H9 (cell line): ENCODE data around the gene ABCE1. TPM values are rescaled to one million over a fixed set of nuclear protein-coding genes. Genes with fewer than 3 reads are reported as not detected.

Experiments
- DNase-seq: peaks from one replicate; pipeline ENCODE4 v3.0.0-alpha.2; 2017
- H2AFZ ChIP-seq: one replicate; pipeline ENCODE4 v1.6.1; 2013; ENCODE audit warnings: mild to moderate bottlenecking, low read length, control low read depth, moderate library complexity
- H2AK5ac ChIP-seq: 2 replicates; pipeline ENCODE4 v1.6.1; 2013; ENCODE audit warnings: low read length, control low read depth, mixed read lengths; ENCODE audit not compliant: insufficient read length
- H2BK120ac ChIP-seq: one replicate; pipeline ENCODE4 v1.6.1; 2013; ENCODE audit warnings: low read depth, mild to moderate bottlenecking, low read length, control low read depth, inconsistent platforms; ENCODE audit not compliant: poor library complexity, severe bottlenecking
- H2BK12ac ChIP-seq: 2 replicates; pipeline ENCODE4 v1.6.1; 2013; ENCODE audit warnings: low read length, control low read depth, mixed read lengths, low read depth; ENCODE audit not compliant: insufficient read length
- H2BK15ac ChIP-seq: 2 replicates; pipeline ENCODE4 v1.6.1; 2013; ENCODE audit warnings: low read depth, low read length, control low read depth
- H2BK20ac ChIP-seq: one replicate; pipeline ENCODE4 v1.6.1; 2013; ENCODE audit warnings: low read depth, mild to moderate bottlenecking, low read length, control low read depth, inconsistent platforms; ENCODE audit not compliant: poor library complexity, severe bottlenecking
- H2BK5ac ChIP-seq: 2 replicates; pipeline ENCODE4 v1.6.1; 2013; ENCODE audit warnings: low read length, control low read depth, mixed read lengths; ENCODE audit not compliant: insufficient read length
- H3K14ac ChIP-seq: 2 replicates; pipeline ENCODE4 v1.6.1; 2013; ENCODE audit warnings: low read length, control low read depth; ENCODE audit not compliant: insufficient read depth
- H3K18ac ChIP-seq: 2 replicates; pipeline ENCODE4 v1.6.1; 2013; ENCODE audit warnings: low read depth, mild to moderate bottlenecking, mixed read lengths, low read length, control low read depth; ENCODE audit not compliant: insufficient read length
- H3K23ac ChIP-seq: 2 replicates; pipeline ENCODE4 v1.6.1; 2013; ENCODE audit warnings: low read length, control low read depth, mixed read lengths, low read depth; ENCODE audit not compliant: insufficient read length
- H3K23me2 ChIP-seq: 2 replicates; pipeline ENCODE4 v1.6.1; 2013; ENCODE audit warnings: low read depth, mild to moderate bottlenecking, mixed read lengths, low read length, control low read depth; ENCODE audit not compliant: insufficient read length, poor library complexity, severe bottlenecking
- H3K27ac ChIP-seq: 2 replicates; pipeline ENCODE4 v1.5.1; 2013; ENCODE audit warnings: low read length, control low read depth, mixed read lengths, low read depth; ENCODE audit not compliant: insufficient read length
- H3K27me3 ChIP-seq: 2 replicates; pipeline ENCODE4 v1.6.1; 2013; ENCODE audit warnings: low read length, control low read depth, inconsistent platforms; ENCODE audit not compliant: insufficient read depth
- H3K4ac ChIP-seq: 2 replicates; pipeline ENCODE4 v1.6.1; 2013; ENCODE audit warnings: low read depth, mild to moderate bottlenecking, control low read depth, inconsistent platforms, low read length, moderate library complexity
- H3K4me1 ChIP-seq: 2 replicates; pipeline ENCODE4 v1.6.1; 2013; ENCODE audit warnings: low read length, control low read depth, inconsistent platforms; ENCODE audit not compliant: insufficient read depth
- H3K4me2 ChIP-seq: 2 replicates; pipeline ENCODE4 v1.6.1; 2013; ENCODE audit warnings: low read length, control low read depth, mixed read lengths; ENCODE audit not compliant: insufficient read length, insufficient read depth
- H3K56ac ChIP-seq: 2 replicates; pipeline ENCODE4 v1.6.1; 2013; ENCODE audit warnings: low read depth, mild to moderate bottlenecking, mixed read lengths, low read length, control low read depth; ENCODE audit not compliant: insufficient read length
- H3K79me1 ChIP-seq: 2 replicates; pipeline ENCODE4 v1.6.1; 2013; ENCODE audit warnings: low read depth, mild to moderate bottlenecking, moderate library complexity, low read length, control low read depth, inconsistent platforms; ENCODE audit not compliant: insufficient read depth, poor library complexity, severe bottlenecking
- H3K79me2 ChIP-seq: 2 replicates; pipeline ENCODE4 v1.6.1; 2013; ENCODE audit warnings: low read length, control low read depth, inconsistent platforms; ENCODE audit not compliant: insufficient read depth
- H3K9ac ChIP-seq: 2 replicates; pipeline ENCODE4 v1.6.1; 2013; ENCODE audit warnings: low read length, control low read depth, mixed read lengths; ENCODE audit not compliant: insufficient read length; ENCODE audit errors: extremely low read depth
- H3K9me3 ChIP-seq: one replicate; pipeline ENCODE4 v1.6.1; 2013; ENCODE audit warnings: low read depth, low read length, inconsistent platforms; ENCODE audit not compliant: control insufficient read depth
- H3T11ph ChIP-seq: one replicate; pipeline ENCODE4 v1.6.1; 2013; ENCODE audit warnings: mild to moderate bottlenecking, low read length, control low read depth, inconsistent platforms
- H4K20me1 ChIP-seq: one replicate; pipeline ENCODE4 v1.6.1; 2013; ENCODE audit not compliant: control insufficient read depth, insufficient read length, insufficient read depth
- H4K5ac ChIP-seq: 2 replicates; pipeline ENCODE4 v1.6.1; 2013; ENCODE audit warnings: low read depth, mild to moderate bottlenecking, mixed read lengths, low read length, control low read depth; ENCODE audit not compliant: insufficient read length
- H4K8ac ChIP-seq: replicated peaks from 2 replicates; pipeline ENCODE4 v1.6.1; 2013; ENCODE audit warnings: low read length, control low read depth, mixed read lengths, low read depth; ENCODE audit not compliant: insufficient read length
- H4K91ac ChIP-seq: 2 replicates; pipeline ENCODE4 v1.6.1; 2013; ENCODE audit warnings: low read depth, mild to moderate bottlenecking, moderate library complexity, mixed read lengths, low read length, control low read depth; ENCODE audit not compliant: insufficient read length
- H3K27ac Mint-ChIP-seq, 3 experiments: 2 replicates in 2 of 3; 3 replicates in 1 of 3; pipeline ENCODE4 v1.8.0; 2020 to 2021; ENCODE audit warnings: mixed read lengths in 3 of 3, mild to moderate bottlenecking in 1 of 3, moderate library complexity in 1 of 3
- H3K27me3 Mint-ChIP-seq: 2 replicates; pipeline ENCODE4 v1.8.0; 2021; ENCODE audit warnings: low read depth, mild to moderate bottlenecking, moderate library complexity, mixed read lengths
- H3K36me3 Mint-ChIP-seq, 3 experiments: 2 replicates in 2 of 3; 3 replicates in 1 of 3; pipeline ENCODE4 v1.8.0; 2020 to 2021; ENCODE audit warnings: low read depth in 3 of 3, mixed read lengths in 3 of 3; ENCODE audit not compliant: insufficient read depth in 1 of 3
- H3K4me1 Mint-ChIP-seq, 2 experiments: 2 replicates each; pipeline ENCODE4 v1.8.0; 2020; ENCODE audit warnings: mixed read lengths in 2 of 2
- H3K4me3 Mint-ChIP-seq, 2 experiments: 2 replicates in 1 of 2; 3 replicates in 1 of 2; pipeline ENCODE4 v1.8.0; 2020 to 2021; ENCODE audit warnings: mild to moderate bottlenecking in 2 of 2, mixed read lengths in 2 of 2, moderate library complexity in 1 of 2
- H3K9me3 Mint-ChIP-seq, 2 experiments: 2 replicates in 1 of 2; 3 replicates in 1 of 2; pipeline ENCODE4 v1.8.0; 2020; ENCODE audit warnings: mild to moderate bottlenecking in 2 of 2, mixed read lengths in 2 of 2, moderate library complexity in 1 of 2
- WGBS: extraction: QIAGEN DNeasy Blood & Tissue Kit; methylation state at CpG from one replicate; pipeline ENCODE4 v1.1.7; 2013; ENCODE audit warnings: missing lambda C conversion rate, low lambda C conversion rate, mixed read lengths; ENCODE audit not compliant: insufficient read length; ENCODE audit errors: extremely low coverage; 5-methylcytosine and 5-hydroxymethylcytosine counted together
- total RNA-seq: library from RNA; stranded (reverse); gene quantifications from 2 replicates; pipeline ENCODE4 v1.2.1, GENCODE V29; 2021
- TF ChIP-seq, protein P1 (sequence below): fragments of 200-600 bp; sonication (generic); conservative IDR thresholded peaks from 3 replicates; pipeline ENCODE4 v1.8.0; 2021; ENCODE audit warnings: antibody characterized with exemption, mild to moderate bottlenecking

The ABCE1 gene
- total RNA-seq, 1 experiment from 2014 or later = 112 TPM

GRCh38 chr4:145176641-145177432 is 78.7 kb downstream of the ABCE1 start:
- Histone ChIP-seq H3K14ac (no peak overlapping the region), H3K9ac (no peak overlapping the region)

More at GRCh38 chr4:145176641-145177432, 78.7 kb downstream of the ABCE1 start:
- WGBS = no CpG with 5 or more reads among the region's 9 CpGs
- Histone ChIP-seq H3K27ac (no peak overlapping the region), H2AK5ac (no peak overlapping the region), H3K56ac (no peak overlapping the region), H3K18ac (no peak overlapping the region), H2BK12ac (no peak overlapping the region), H3K23me2 (peaks cover 14% of the 10 kb centered on the region), H4K91ac (no peak overlapping the region), H3K79me2 (peaks cover 31% of the 10 kb centered on the region; the same call in 1 of the 2 replicates), H2BK120ac (no peak overlapping the region), H3K4me2 (no peak overlapping the region), H3K27me3 (no peaks in the 10 kb centered on the region), H4K20me1 (no peaks in the 10 kb centered on the region), H3K9me3 (no peaks in the 10 kb centered on the region), H2BK20ac (no peak overlapping the region), H3K4ac (no peak overlapping the region), H4K5ac (no peak overlapping the region), H3K4me1 (no peaks in the 10 kb centered on the region), H3K79me1 (peaks cover 3% of the 10 kb centered on the region), H2BK15ac (no peak overlapping the region), H2AFZ (no peak overlapping the region), H3T11ph (no peak overlapping the region), H3K23ac (no peak overlapping the region), H4K8ac (no peak overlapping the region), H2BK5ac (no peak overlapping the region)
- Mint-ChIP-seq H3K27ac (no peak overlapping the region), H3K4me3 (peak overlapping the region in 1 of 2 experiments; percentile 94; a peak in 1 of 5 replicates), H3K27me3 (no peaks in the 10 kb centered on the region), H3K36me3 (peaks cover 18 to 24% (median 24%) of the 10 kb centered on the region in 3 experiments), H3K4me1 (peaks cover 24 to 27% of the 10 kb centered on the region in 2 experiments), H3K9me3 (peaks cover 0 to 2% of the 10 kb centered on the region in 2 experiments; a peak in 1 of 5 replicates)
- TF ChIP-seq, protein P1, sequence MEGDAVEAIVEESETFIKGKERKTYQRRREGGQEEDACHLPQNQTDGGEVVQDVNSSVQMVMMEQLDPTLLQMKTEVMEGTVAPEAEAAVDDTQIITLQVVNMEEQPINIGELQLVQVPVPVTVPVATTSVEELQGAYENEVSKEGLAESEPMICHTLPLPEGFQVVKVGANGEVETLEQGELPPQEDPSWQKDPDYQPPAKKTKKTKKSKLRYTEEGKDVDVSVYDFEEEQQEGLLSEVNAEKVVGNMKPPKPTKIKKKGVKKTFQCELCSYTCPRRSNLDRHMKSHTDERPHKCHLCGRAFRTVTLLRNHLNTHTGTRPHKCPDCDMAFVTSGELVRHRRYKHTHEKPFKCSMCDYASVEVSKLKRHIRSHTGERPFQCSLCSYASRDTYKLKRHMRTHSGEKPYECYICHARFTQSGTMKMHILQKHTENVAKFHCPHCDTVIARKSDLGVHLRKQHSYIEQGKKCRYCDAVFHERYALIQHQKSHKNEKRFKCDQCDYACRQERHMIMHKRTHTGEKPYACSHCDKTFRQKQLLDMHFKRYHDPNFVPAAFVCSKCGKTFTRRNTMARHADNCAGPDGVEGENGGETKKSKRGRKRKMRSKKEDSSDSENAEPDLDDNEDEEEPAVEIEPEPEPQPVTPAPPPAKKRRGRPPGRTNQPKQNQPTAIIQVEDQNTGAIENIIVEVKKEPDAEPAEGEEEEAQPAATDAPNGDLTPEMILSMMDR = no peak
- no peak for DNase-seq
